B cell (primary cell): ENCODE results near the gene ZNF581. TPM values are rescaled to one million over a fixed set of nuclear protein-coding genes. Genes with fewer than 3 reads are reported as not detected.

Experiments used
- ATAC-seq: fragments of 200-7000 bp; cut with Tn5 transposase; one replicate; pipeline ENCODE4 v1.10.0; 2021; ENCODE audit warnings: low read depth, mild to moderate bottlenecking, moderate number of reproducible peaks, moderate library complexity
- CTCF ChIA-PET: fragments of 350-600 bp; sonication (Branson Sonifier 250); formaldehyde crosslinking; loops from one replicate; lab custom pipeline; 2021; ENCODE audit warnings: antibody characterized with exemption, inconsistent platforms; lab: Charles Lee
- POLR2A ChIA-PET: fragments of 350-600 bp; sonication (Branson Sonifier 250); formaldehyde crosslinking; loops from one replicate; lab custom pipeline; 2021; ENCODE audit warnings: antibody characterized with exemption; lab: Charles Lee
- DNase-seq: peaks from one replicate; pipeline ENCODE4 v3.0.0; 2013
- H2AFZ ChIP-seq: 2 replicates; pipeline ENCODE4 v1.6.1; 2012; ENCODE audit warnings: mild to moderate bottlenecking, low read depth, low read length; ENCODE audit not compliant: insufficient read depth, poor library complexity, severe bottlenecking
- H3K27ac ChIP-seq, 2 donors: 1 replicate in 1 of 2; 2 replicates in 1 of 2; pipeline ENCODE4 v1.5.1; 2012 to 2013; ENCODE audit warnings: low read length in 2 of 2, mild to moderate bottlenecking in 2 of 2, moderate library complexity in 1 of 2
- H3K27me3 ChIP-seq, 4 experiments: fragments of 200-600 bp in 1 of 4; sonication (generic) in 1 of 4; replicated peaks in 1 of 4; 1 replicate in 2 of 4; 2 replicates in 2 of 4; pipeline versions ENCODE4 v1.6.1 to v1.7.0; 2013 to 2016; ENCODE audit warnings: low read length in 3 of 4, mild to moderate bottlenecking in 2 of 4, mixed read lengths in 1 of 4, moderate library complexity in 1 of 4; ENCODE audit not compliant: insufficient read depth in 4 of 4, control insufficient read depth in 3 of 4; ENCODE audit errors: control extremely low read depth in 1 of 4
- H3K36me3 ChIP-seq, 2 experiments: replicated peaks in 1 of 2; 1 replicate in 1 of 2; 2 replicates in 1 of 2; pipeline versions ENCODE4 v1.6.1 to v1.7.1; 2013; ENCODE audit warnings: low read length in 1 of 2; ENCODE audit not compliant: insufficient read depth in 2 of 2, control insufficient read depth in 1 of 2; ENCODE audit errors: control extremely low read depth in 1 of 2, extremely low read depth in 1 of 2
- H3K4me1 ChIP-seq, 2 donors: fragments of 200-600 bp in 1 of 2; sonication (generic) in 1 of 2; 1 replicate in 1 of 2; 2 replicates in 1 of 2; pipeline versions ENCODE4 v1.5.1 to v1.6.1; 2013 to 2017; ENCODE audit warnings: low read length in 2 of 2; ENCODE audit not compliant: control insufficient read depth in 2 of 2, insufficient read depth in 2 of 2
- H3K4me2 ChIP-seq: replicated peaks from 2 replicates; pipeline ENCODE3; 2012; ENCODE audit warnings: mild to moderate bottlenecking, low read depth, low read length; ENCODE audit not compliant: poor library complexity, severe bottlenecking
- H3K4me3 ChIP-seq, 5 experiments: fragments of 200-600 bp in 1 of 5; sonication (generic) in 1 of 5; 1 replicate in 3 of 5; 2 replicates in 2 of 5; pipeline versions ENCODE4 v1.5.1 to v1.7.0; 2011 to 2016; ENCODE audit warnings: low read length in 4 of 5, mild to moderate bottlenecking in 4 of 5, low read depth in 2 of 5, control low read depth in 1 of 5, moderate library complexity in 1 of 5; ENCODE audit not compliant: insufficient read depth in 1 of 5; ENCODE audit errors: control extremely low read depth in 1 of 5, extremely low read depth in 1 of 5
- H3K79me2 ChIP-seq: fragments of 200-600 bp; sonication (generic); one replicate; pipeline ENCODE4 v1.6.0; 2016; ENCODE audit warnings: low read length; ENCODE audit not compliant: control insufficient read depth, insufficient read depth
- H3K9ac ChIP-seq: fragments of 200-600 bp; sonication (generic); 2 replicates; pipeline ENCODE4 v1.6.1; 2017; ENCODE audit warnings: mild to moderate bottlenecking, low read length, moderate library complexity
- H3K9me3 ChIP-seq, 3 donors: one replicate each; pipeline versions ENCODE4 v1.6.1 to v1.7.1; 2013; ENCODE audit warnings: low read length in 2 of 3; ENCODE audit not compliant: control insufficient read depth in 2 of 3, insufficient read depth in 1 of 3; ENCODE audit errors: control extremely low read depth in 1 of 3
- H4K20me1 ChIP-seq: 2 replicates; pipeline ENCODE4 v1.6.0; 2012; ENCODE audit warnings: mild to moderate bottlenecking, low read length; ENCODE audit not compliant: insufficient read depth, control insufficient read depth, poor library complexity, severe bottlenecking
- H3K27ac Mint-ChIP-seq: one replicate; pipeline ENCODE4 v1.8.0; 2021; ENCODE audit warnings: mixed read lengths
- H3K27me3 Mint-ChIP-seq: one replicate; pipeline ENCODE4 v1.8.0; 2021; ENCODE audit warnings: mixed read lengths
- H3K4me1 Mint-ChIP-seq: one replicate; pipeline ENCODE4 v1.8.0; 2021; ENCODE audit warnings: mixed read lengths
- H3K4me3 Mint-ChIP-seq: one replicate; pipeline ENCODE4 v1.8.0; 2021; ENCODE audit warnings: mixed read lengths
- H3K9me3 Mint-ChIP-seq: one replicate; pipeline ENCODE4 v1.8.0; 2022; ENCODE audit warnings: mixed read lengths; ENCODE audit not compliant: insufficient read depth
- CTCF ChIP-seq: fragments of 200-600 bp; IDR thresholded peaks from one replicate; pipeline ENCODE4 v1.8.0; 2022; ENCODE audit warnings: antibody characterized with exemption, mild to moderate bottlenecking
- EZH2 ChIP-seq: IDR thresholded peaks from 2 replicates; pipeline ENCODE4 v1.6.1; 2012; ENCODE audit warnings: borderline replicate concordance, low read depth, mild to moderate bottlenecking, moderate library complexity, low read length; ENCODE audit not compliant: insufficient read depth, poor library complexity, severe bottlenecking
- WGBS: methylation state at CpG from one replicate; pipeline ENCODE4 v1.1.5; 2013; ENCODE audit warnings: missing lambda C conversion rate; ENCODE audit not compliant: insufficient coverage; 5-methylcytosine and 5-hydroxymethylcytosine counted together
- intact Hi-C: fragments of 100-400 bp; cut with micrococcal nuclease; formaldehyde crosslinking; loops from one replicate; pipeline ENCODE4 v1.10.0; 2022
- polyA plus RNA-seq: library from polyadenylated mRNA; depleted of rRNA; stranded (reverse); fragments of >200 nt; gene quantifications from 2 replicates; pipeline ENCODE4 v1.2.3, GENCODE V29; 2012
- total RNA-seq, 2 donors: library from RNA; stranded (reverse); fragments of 120-200 nt in 1 of 2; gene quantifications; 1 replicate in 1 of 2; 2 replicates in 1 of 2; pipeline versions ENCODE4 v1.2.3 to v1.2.4, GENCODE V29; 2013 to 2022

The ZNF581 gene
- total and polyA plus RNA-seq, 2 donors (not counting 1 experiment from before 2014, with no cell fraction given): 48.2 to 51.3 TPM

- DNase-seq: peak; percentile 79
- H3K79me2 ChIP-seq: peaks cover 36% of the 10 kb centered on the region
- H3K4me1 ChIP-seq: peaks cover 35 to 73% of the 10 kb centered on the region in 2 donors
- no peaks in the 10 kb centered on the region for H3K27me3 Mint-ChIP-seq
- H3K9ac ChIP-seq: peak within 1 kb of the TSS; percentile 77
- peak within 1 kb of the TSS; percentile 88 for H3K4me3 Mint-ChIP-seq
- TF ChIP-seq EZH2: no peak
- no peak for TF ChIP-seq CTCF
- CTCF ChIA-PET: interaction anchor here (1.0 to 1.9 kb wide), 5 partner anchors 13 to 53 kb away, joined by 3 to 7 read pairs (median 4); no protein-coding TSS in a partner anchor
- peaks cover 2 to 13% of the 10 kb centered on the region in 2 experiments for H3K36me3 ChIP-seq
- H3K4me3 ChIP-seq: peak within 1 kb of the TSS; percentile 54 to 85 (median 78)
- peak within 1 kb of the TSS; percentile 96 for H3K4me2 ChIP-seq
- H2AFZ ChIP-seq: peak within 1 kb of the TSS; percentile 53
- peak within 1 kb of the TSS; percentile 72 to 79 for H3K27ac ChIP-seq
- peaks cover 0 to 11% (median 0%) of the 10 kb centered on the region in 3 donors for H3K9me3 ChIP-seq
- H3K27me3 ChIP-seq: no peaks in the 10 kb centered on the region
- H4K20me1 ChIP-seq: peaks cover 21% of the 10 kb centered on the region
- 1% methylated on average over 82 of the region's 89 CpGs for WGBS
- intact Hi-C loops: loop anchor here (5.0 kb wide), 3 partner anchors 34 to 234 kb away; partner anchors contain the start of genes EPN1, UBE2S and ZNF865
- peak within 1 kb of the TSS; percentile 94 for H3K27ac Mint-ChIP-seq
- no peaks in the 10 kb centered on the region for H3K9me3 Mint-ChIP-seq
- POLR2A ChIA-PET: interaction anchor here (0.8 to 1.5 kb wide), 3 partner anchors 8 to 16 kb away, joined by 4 to 9 read pairs (median 4); partner anchors contain the start of gene U2AF2
- H3K4me1 Mint-ChIP-seq: peaks cover 73% of the 10 kb centered on the region
- ATAC-seq: peak; percentile 10
Measured at GRCh38 chr19:55640577-55641425, 2.6 kb upstream of the ZNF581 start, which contains the start of gene ZNF580. TSS of gene ZNF580 (plus strand) at chr19:55641002. CDS start at chr19:55642509, 1,507 bp downstream.
